ENCODE measurements around the gene DCT. TPM values are rescaled to one million over a fixed set of nuclear protein-coding genes. Genes with fewer than 3 reads are reported as not detected.

The DCT gene
- total RNA-seq, 4 donors from 2014 or later = under 0.01 to 1.5 (median 0.47) TPM

DNA sequence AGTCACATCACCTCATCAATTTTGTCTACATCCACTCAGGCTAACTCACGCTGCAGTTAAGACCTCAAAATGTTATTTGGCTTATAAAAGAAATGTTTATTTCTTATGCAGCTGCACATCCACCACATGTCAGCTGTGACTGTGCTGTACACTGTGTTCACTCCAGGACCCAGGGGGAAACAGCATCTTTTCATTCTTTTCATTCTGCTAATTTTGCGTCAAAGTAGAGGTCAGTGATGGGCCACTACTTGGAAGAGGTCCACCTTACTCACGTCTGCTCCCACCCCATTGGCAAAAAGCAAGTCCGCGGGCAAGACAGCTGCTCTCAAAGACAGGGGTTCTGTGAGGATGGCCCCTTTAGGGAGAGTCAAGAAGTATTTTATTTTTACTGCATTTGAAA, 4.5 kb upstream of the DCT start:
- TF ChIP-seq POLR2A (IDR thresholded peaks at IDR 0.05; ENCODE audit: low read depth) (no peak), POLR2AphosphoS5 (IDR thresholded peaks at IDR 0.05) (no peak), EP300 (IDR thresholded peaks at IDR 0.05) (no peak)
- TF ChIP-seq, protein P1, sequence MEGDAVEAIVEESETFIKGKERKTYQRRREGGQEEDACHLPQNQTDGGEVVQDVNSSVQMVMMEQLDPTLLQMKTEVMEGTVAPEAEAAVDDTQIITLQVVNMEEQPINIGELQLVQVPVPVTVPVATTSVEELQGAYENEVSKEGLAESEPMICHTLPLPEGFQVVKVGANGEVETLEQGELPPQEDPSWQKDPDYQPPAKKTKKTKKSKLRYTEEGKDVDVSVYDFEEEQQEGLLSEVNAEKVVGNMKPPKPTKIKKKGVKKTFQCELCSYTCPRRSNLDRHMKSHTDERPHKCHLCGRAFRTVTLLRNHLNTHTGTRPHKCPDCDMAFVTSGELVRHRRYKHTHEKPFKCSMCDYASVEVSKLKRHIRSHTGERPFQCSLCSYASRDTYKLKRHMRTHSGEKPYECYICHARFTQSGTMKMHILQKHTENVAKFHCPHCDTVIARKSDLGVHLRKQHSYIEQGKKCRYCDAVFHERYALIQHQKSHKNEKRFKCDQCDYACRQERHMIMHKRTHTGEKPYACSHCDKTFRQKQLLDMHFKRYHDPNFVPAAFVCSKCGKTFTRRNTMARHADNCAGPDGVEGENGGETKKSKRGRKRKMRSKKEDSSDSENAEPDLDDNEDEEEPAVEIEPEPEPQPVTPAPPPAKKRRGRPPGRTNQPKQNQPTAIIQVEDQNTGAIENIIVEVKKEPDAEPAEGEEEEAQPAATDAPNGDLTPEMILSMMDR (IDR thresholded peaks at IDR 0.05) = no peak
- no peak for DNase-seq (ENCODE audit: extremely low spot score)
- H3K4me3 ChIP-seq = no peak overlapping the region
- no peaks in the 10 kb centered on the region for H3K27me3 ChIP-seq
- H3K4me1 ChIP-seq = no peaks in the 10 kb centered on the region
- WGBS = 58% methylated on average over 5 of the region's 5 CpGs
- H3K36me3 ChIP-seq = no peaks in the 10 kb centered on the region
- no peaks in the 10 kb centered on the region for H3K9me3 ChIP-seq
- H3K27ac ChIP-seq (replicated peaks in 1 of 4) = no peak overlapping the region
- intact Hi-C loops (cut with DNase I) = no loop called here

GRCh38 chr13:94481941-94482340, 2.5 kb upstream of the DCT start:
- intact Hi-C loops (cut with DNase I) = no loop called here
- no peak for DNase-seq (ENCODE audit: extremely low spot score)
- no peak overlapping the region for H3K4me3 ChIP-seq
- H3K27ac ChIP-seq (replicated peaks in 1 of 4) = no peak overlapping the region
- no peaks in the 10 kb centered on the region for H3K36me3 ChIP-seq
- no peak for TF ChIP-seq EP300 (IDR thresholded peaks at IDR 0.05)
- no peak for TF ChIP-seq POLR2A (IDR thresholded peaks at IDR 0.05; ENCODE audit: low read depth)
- TF ChIP-seq, protein P1 (IDR thresholded peaks at IDR 0.05) = no peak
- no peak for TF ChIP-seq POLR2AphosphoS5 (IDR thresholded peaks at IDR 0.05)
- no peaks in the 10 kb centered on the region for H3K4me1 ChIP-seq
- no peaks in the 10 kb centered on the region for H3K27me3 ChIP-seq
- H3K9me3 ChIP-seq = no peaks in the 10 kb centered on the region
- 60% methylated on average over 7 of the region's 7 CpGs for WGBS

DNA sequence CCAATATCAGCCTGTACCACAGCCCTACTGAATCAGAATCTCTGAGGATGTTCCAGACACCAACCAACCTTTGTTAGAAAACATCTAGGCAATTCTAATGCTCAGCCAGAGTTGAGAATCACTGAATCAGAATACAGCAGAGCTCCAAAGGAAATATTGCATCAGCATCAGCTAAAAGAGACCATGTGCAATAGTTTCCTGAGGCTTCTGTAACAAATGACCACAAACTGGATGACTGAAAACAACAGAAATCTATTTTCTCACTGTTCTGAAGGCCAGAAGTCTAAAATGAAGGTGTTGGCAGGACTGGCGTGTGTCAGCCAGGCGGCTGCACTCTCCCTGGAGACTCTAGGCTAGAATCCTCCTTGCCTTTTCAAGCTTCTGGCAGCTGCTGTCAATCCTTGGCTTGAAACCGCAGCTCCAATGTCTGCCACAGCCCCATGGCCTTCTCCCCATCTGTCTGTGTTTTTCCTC, 1.2 kb upstream of the DCT start:
- H3K27me3 ChIP-seq = no peaks in the 10 kb centered on the region
- no peaks in the 10 kb centered on the region for H3K9me3 ChIP-seq
- H3K27ac ChIP-seq (replicated peaks in 1 of 4) = no peak overlapping the region
- H3K4me3 ChIP-seq = no peak overlapping the region
- no peak for DNase-seq (ENCODE audit: extremely low spot score)
- intact Hi-C loops (cut with DNase I) = no loop called here
- H3K36me3 ChIP-seq = no peaks in the 10 kb centered on the region
- H3K4me1 ChIP-seq = no peaks in the 10 kb centered on the region
- 65% methylated on average over 3 of the region's 3 CpGs for WGBS
- TF ChIP-seq EP300 (IDR thresholded peaks at IDR 0.05) = no peak
- no peak for TF ChIP-seq POLR2A (IDR thresholded peaks at IDR 0.05; ENCODE audit: low read depth)
- TF ChIP-seq, protein P1 (IDR thresholded peaks at IDR 0.05) = no peak
- no peak for TF ChIP-seq POLR2AphosphoS5 (IDR thresholded peaks at IDR 0.05)

- intact Hi-C loops (cut with DNase I) = no loop called here
- no peak for TF ChIP-seq EP300 (IDR thresholded peaks at IDR 0.05)
- TF ChIP-seq, protein P1 (IDR thresholded peaks at IDR 0.05) = no peak
- TF ChIP-seq POLR2AphosphoS5 (IDR thresholded peaks at IDR 0.05) = no peak
- no peak for TF ChIP-seq POLR2A (IDR thresholded peaks at IDR 0.05; ENCODE audit: low read depth)
- WGBS = 92% methylated on average over 9 of the region's 11 CpGs
- DNase-seq (ENCODE audit: extremely low spot score) = no peak
- Histone ChIP-seq H3K4me3 (no peak overlapping the region), H3K36me3 (no peaks in the 10 kb centered on the region), H3K9me3 (no peaks in the 10 kb centered on the region), H3K27me3 (no peaks in the 10 kb centered on the region), H3K27ac (replicated peaks in 1 of 4) (no peak overlapping the region), H3K4me1 (no peaks in the 10 kb centered on the region)
These were observed 569 bp downstream of the DCT start for GRCh38 chr13:94478913-94479312.

DNA sequence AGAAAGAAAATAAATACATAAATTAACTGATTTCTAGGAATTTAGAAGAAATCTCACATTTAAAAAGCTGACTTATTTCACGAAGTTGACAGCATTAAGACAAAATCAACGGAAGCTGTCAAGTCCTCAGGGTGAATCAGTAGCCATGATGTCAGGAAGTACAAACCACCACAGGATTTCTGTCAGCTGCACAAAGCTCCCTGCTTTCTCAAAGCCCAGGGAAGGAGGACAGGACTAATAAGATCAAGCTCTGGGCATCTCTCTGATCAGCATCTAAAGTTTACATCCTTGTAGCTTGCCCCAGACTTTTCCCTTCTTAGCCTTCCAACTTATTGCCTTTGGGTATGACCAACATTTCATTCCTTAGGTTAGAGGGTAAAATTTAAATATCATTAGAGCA, 9.4 kb downstream of the DCT start:
- H3K4me1 ChIP-seq = no peaks in the 10 kb centered on the region
- WGBS = 91% methylated on average over 2 of the region's 2 CpGs
- no peak overlapping the region for H3K27ac ChIP-seq (replicated peaks in 1 of 4)
- intact Hi-C loops (cut with DNase I) = no loop called here
- H3K36me3 ChIP-seq = no peaks in the 10 kb centered on the region
- H3K9me3 ChIP-seq = no peaks in the 10 kb centered on the region
- H3K27me3 ChIP-seq = no peaks in the 10 kb centered on the region
- DNase-seq (ENCODE audit: extremely low spot score) = no peak
- H3K4me3 ChIP-seq = no peak overlapping the region
- TF ChIP-seq POLR2A (IDR thresholded peaks at IDR 0.05; ENCODE audit: low read depth) (no peak), POLR2AphosphoS5 (IDR thresholded peaks at IDR 0.05) (no peak), EP300 (IDR thresholded peaks at IDR 0.05) (no peak)
- TF ChIP-seq, protein P1 (IDR thresholded peaks at IDR 0.05) = no peak

All from esophagus muscularis mucosa (tissue), 4 donors.